Kidney (tissue), 14 donors: ENCODE data around the gene CGREF1. TPM values are rescaled to one million over a fixed set of nuclear protein-coding genes. Genes with fewer than 3 reads are reported as not detected.

Experiments used
- DNase-seq, 5 donors: peaks; one replicate each; pipeline ENCODE4 v3.0.0-alpha.2; 2013 to 2020
- FAIRE-seq: peaks from 2 replicates; lab custom pipeline; 2012; peaks lifted over from hg19 to GRCh38; lab: Jason Lieb, UNC
- H3K27ac ChIP-seq, 2 donors: one replicate each; pipeline ENCODE4 v1.7.0; 2013; ENCODE audit warnings: low read depth in 2 of 2, low read length in 2 of 2, inconsistent platforms in 1 of 2
- H3K27me3 ChIP-seq: one replicate; pipeline ENCODE4 v1.7.1; 2013; ENCODE audit warnings: low read length, inconsistent platforms; ENCODE audit not compliant: control insufficient read depth, insufficient read depth
- H3K36me3 ChIP-seq, 3 donors: one replicate each; pipeline versions ENCODE4 v1.7.0 to v1.7.1; 2013; ENCODE audit warnings: low read length in 3 of 3, control low read depth in 1 of 3, inconsistent platforms in 1 of 3; ENCODE audit not compliant: insufficient read depth in 3 of 3, control insufficient read depth in 2 of 3
- H3K4me1 ChIP-seq, 3 donors: one replicate each; pipeline versions ENCODE4 v1.7.0 to v1.7.1; 2013; ENCODE audit warnings: low read length in 3 of 3, inconsistent platforms in 1 of 3, low read depth in 1 of 3; ENCODE audit not compliant: control insufficient read depth in 2 of 3, insufficient read depth in 2 of 3
- H3K4me3 ChIP-seq, 3 donors: one replicate each; pipeline versions ENCODE4 v1.7.0 to v1.8.1; 2013; ENCODE audit warnings: low read length in 3 of 3, control low read depth in 1 of 3, inconsistent platforms in 1 of 3
- H3K9ac ChIP-seq, 3 donors: one replicate each; pipeline versions ENCODE4 v1.7.0 to v1.7.1; 2013; ENCODE audit warnings: low read length in 3 of 3, control low read depth in 1 of 3, inconsistent platforms in 1 of 3
- H3K9me3 ChIP-seq, 3 donors: one replicate each; pipeline versions ENCODE4 v1.7.0 to v1.7.1; 2013; ENCODE audit warnings: low read length in 3 of 3, control low read depth in 1 of 3, inconsistent platforms in 1 of 3; ENCODE audit not compliant: control insufficient read depth in 2 of 3, insufficient read depth in 1 of 3
- intact Hi-C: fragments of 100-400 bp; cut with DNase I; formaldehyde crosslinking; loops from one replicate; pipeline ENCODE4 v1.11.1; 2022
- polyA plus RNA-seq: library from polyadenylated mRNA; stranded (reverse); fragments of 350-450 nt; fragmentation: Illumina TruSeq; extraction: RNeasy Lipid Tissue Mini Kit (QIAGEN cat#74804); gene quantifications from one replicate; pipeline ENCODE4 v1.2.3, GENCODE V29; 2014; ENCODE audit warnings: low read depth, low replicate concordance; ENCODE audit not compliant: insufficient read depth
- total RNA-seq: library from RNA; stranded (reverse); fragmentation: NEBNext Ultra II Directional; extraction: Animal tissue kit (Norgen Biotek cat#: 25700); gene quantifications from one replicate; pipeline ENCODE4 v1.2.1, GENCODE V29; 2021
- TF ChIP-seq, protein P1 (sequence below): IDR thresholded peaks from 3 replicates; pipeline ENCODE4 v1.5.1; 2012; ENCODE audit warnings: mild to moderate bottlenecking, moderate library complexity, borderline replicate concordance; ENCODE audit not compliant: insufficient read depth; ENCODE audit errors: extremely low read depth
- donor health status: control.
- donor health status: control.
- donor health status: control.
- donor health status: control.
- donor health status: control.
- donor health status: DM: yes; HTN: yes; CAD: no.
- donor health status: Normal renal cell carcinoma (clear cell type).

Gene CGREF1
- total and polyA plus RNA-seq, 2 donors from 2014 or later, result 3.7 to 3.8 TPM

GRCh38 chr2:27083410-27084296 is 35.3 kb downstream of the CGREF1 start:
- H3K4me3 ChIP-seq, result no peak overlapping the region
- no peak overlapping the region for H3K9ac ChIP-seq
- FAIRE-seq (no peak), DNase-seq (peak in 2 of 5 donors; percentile 33 to 79)
- no peak overlapping the region for H3K27ac ChIP-seq
- intact Hi-C loops, result no loop called here
- no peaks in the 10 kb centered on the region for H3K9me3 ChIP-seq
- TF ChIP-seq, protein P1, sequence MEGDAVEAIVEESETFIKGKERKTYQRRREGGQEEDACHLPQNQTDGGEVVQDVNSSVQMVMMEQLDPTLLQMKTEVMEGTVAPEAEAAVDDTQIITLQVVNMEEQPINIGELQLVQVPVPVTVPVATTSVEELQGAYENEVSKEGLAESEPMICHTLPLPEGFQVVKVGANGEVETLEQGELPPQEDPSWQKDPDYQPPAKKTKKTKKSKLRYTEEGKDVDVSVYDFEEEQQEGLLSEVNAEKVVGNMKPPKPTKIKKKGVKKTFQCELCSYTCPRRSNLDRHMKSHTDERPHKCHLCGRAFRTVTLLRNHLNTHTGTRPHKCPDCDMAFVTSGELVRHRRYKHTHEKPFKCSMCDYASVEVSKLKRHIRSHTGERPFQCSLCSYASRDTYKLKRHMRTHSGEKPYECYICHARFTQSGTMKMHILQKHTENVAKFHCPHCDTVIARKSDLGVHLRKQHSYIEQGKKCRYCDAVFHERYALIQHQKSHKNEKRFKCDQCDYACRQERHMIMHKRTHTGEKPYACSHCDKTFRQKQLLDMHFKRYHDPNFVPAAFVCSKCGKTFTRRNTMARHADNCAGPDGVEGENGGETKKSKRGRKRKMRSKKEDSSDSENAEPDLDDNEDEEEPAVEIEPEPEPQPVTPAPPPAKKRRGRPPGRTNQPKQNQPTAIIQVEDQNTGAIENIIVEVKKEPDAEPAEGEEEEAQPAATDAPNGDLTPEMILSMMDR, result no peak
- H3K4me1 ChIP-seq, result peaks cover 0 to 19% (median 5%) of the 10 kb centered on the region in 3 donors
- no peaks in the 10 kb centered on the region for H3K36me3 ChIP-seq
- no peaks in the 10 kb centered on the region for H3K27me3 ChIP-seq

DNA sequence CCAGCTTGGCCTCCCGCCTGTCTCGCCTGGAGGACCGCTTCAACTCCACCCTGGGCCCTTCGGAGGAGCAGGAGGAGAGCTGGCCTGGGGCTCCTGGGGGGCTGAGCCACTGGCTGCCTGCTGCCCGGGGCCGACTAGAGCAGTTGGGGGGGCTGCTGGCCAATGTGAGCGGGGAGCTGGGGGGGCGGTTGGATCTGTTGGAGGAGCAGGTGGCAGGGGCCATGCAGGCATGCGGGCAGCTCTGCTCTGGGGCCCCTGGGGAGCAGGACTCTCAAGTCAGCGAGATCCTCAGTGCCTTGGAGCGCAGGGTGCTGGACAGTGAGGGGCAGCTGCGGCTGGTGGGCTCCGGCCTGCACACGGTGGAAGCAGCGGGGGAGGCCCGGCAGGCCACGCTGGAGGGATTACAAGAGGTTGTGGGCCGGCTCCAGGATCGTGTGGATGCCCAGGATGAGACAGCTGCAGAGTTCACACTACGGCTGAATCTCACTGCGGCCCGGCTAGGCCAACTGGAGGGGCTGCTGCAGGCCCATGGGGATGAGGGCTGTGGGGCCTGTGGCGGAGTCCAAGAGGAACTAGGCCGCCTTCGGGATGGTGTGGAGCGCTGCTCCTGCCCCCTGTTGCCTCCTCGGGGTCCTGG is 36.0 kb downstream of the CGREF1 start:
- no peak overlapping the region for H3K27ac ChIP-seq
- no peaks in the 10 kb centered on the region for H3K27me3 ChIP-seq
- H3K36me3 ChIP-seq, result no peaks in the 10 kb centered on the region
- intact Hi-C loops, result no loop called here
- DNase-seq (peak in 1 of 5 donors; percentile 80), FAIRE-seq (no peak)
- peaks cover 0 to 19% (median 5%) of the 10 kb centered on the region in 3 donors for H3K4me1 ChIP-seq
- no peak overlapping the region for H3K4me3 ChIP-seq
- no peaks in the 10 kb centered on the region for H3K9me3 ChIP-seq
- H3K9ac ChIP-seq, result no peak overlapping the region
- TF ChIP-seq, protein P1, result no peak

- no peak overlapping the region for H3K4me3 ChIP-seq
- H3K9ac ChIP-seq, result no peak overlapping the region
- H3K4me1 ChIP-seq, result peaks cover 0 to 19% (median 5%) of the 10 kb centered on the region in 3 donors
- H3K27me3 ChIP-seq, result no peaks in the 10 kb centered on the region
- H3K27ac ChIP-seq, result no peak overlapping the region
- DNase-seq, result peak in 1 of 5 donors; percentile 70
- no peaks in the 10 kb centered on the region for H3K36me3 ChIP-seq
- no peaks in the 10 kb centered on the region for H3K9me3 ChIP-seq
- FAIRE-seq, result no peak
- intact Hi-C loops, result no loop called here
- TF ChIP-seq, protein P1, result no peak
These were observed 36.8 kb downstream of the CGREF1 start for GRCh38 chr2:27081984-27082772.
